Esophagus muscularis mucosa (tissue), 4 donors: Measurements from ENCODE around the gene PNPLA3. TPM values are rescaled to one million over a fixed set of nuclear protein-coding genes. Genes with fewer than 3 reads are reported as not detected.

Experiments
- DNase-seq: peaks from one replicate; pipeline ENCODE4 v3.0.0-alpha.2; 2017; ENCODE audit errors: extremely low spot score
- H3K27ac ChIP-seq, 4 donors: fragments of 200-600 bp; sonication (generic); replicated peaks in 1 of 4; 1 replicate in 3 of 4; 2 replicates in 1 of 4; pipeline ENCODE4 v1.5.1; 2016 to 2019; ENCODE audit warnings: mild to moderate bottlenecking in 1 of 4
- H3K27me3 ChIP-seq, 4 donors: fragments of 200-600 bp; sonication (generic); one replicate each; pipeline versions ENCODE4 v1.5.1 to v1.6.0; 2016 to 2019
- H3K36me3 ChIP-seq, 4 donors: fragments of 200-600 bp; sonication (generic); one replicate each; pipeline ENCODE4 v1.5.1; 2016 to 2019
- H3K4me1 ChIP-seq, 4 donors: fragments of 200-600 bp; sonication (generic); one replicate each; pipeline ENCODE4 v1.5.1; 2016 to 2019
- H3K4me3 ChIP-seq, 4 donors: fragments of 200-600 bp; sonication (generic); 1 replicate in 2 of 4; 2 replicates in 2 of 4; pipeline ENCODE4 v1.5.1; 2016 to 2019; ENCODE audit warnings: mild to moderate bottlenecking in 4 of 4, moderate library complexity in 1 of 4
- H3K9me3 ChIP-seq, 4 donors: fragments of 200-600 bp; sonication (generic); 1 replicate in 3 of 4; 2 replicates in 1 of 4; pipeline ENCODE4 v1.5.1; 2016 to 2019
- CTCF ChIP-seq, 3 experiments: fragments of 200-600 bp in 2 of 3; fragments of 450-650 bp in 1 of 3; sonication (generic) in 2 of 3; IDR thresholded peaks; one replicate each; pipeline ENCODE4 v1.5.1; 2017 to 2019; ENCODE audit warnings: antibody characterized with exemption in 3 of 3, mild to moderate bottlenecking in 2 of 3, moderate library complexity in 1 of 3
- EP300 ChIP-seq: sonication (generic); formaldehyde crosslinking; IDR thresholded peaks from one replicate; pipeline ENCODE4 v1.6.1; 2017; ENCODE audit warnings: antibody characterized with exemption
- POLR2A ChIP-seq: fragments of 450-650 bp; IDR thresholded peaks from one replicate; pipeline ENCODE4 v1.6.1; 2017; ENCODE audit warnings: antibody characterized with exemption, moderate library complexity, mild to moderate bottlenecking, low read depth
- POLR2AphosphoS5 ChIP-seq, 2 donors: sonication (generic); formaldehyde crosslinking; IDR thresholded peaks; one replicate each; pipeline ENCODE4 v1.6.1; 2017; ENCODE audit warnings: antibody characterized with exemption in 2 of 2
- WGBS: methylation state at CpG from one replicate; pipeline ENCODE4 v1.1.5; 2018; 5-methylcytosine and 5-hydroxymethylcytosine counted together
- intact Hi-C: fragments of 100-400 bp; cut with DNase I; formaldehyde crosslinking; loops from one replicate; pipeline ENCODE4 v1.15.1; 2023
- total RNA-seq, 4 donors: library from RNA; depleted of rRNA; stranded (reverse); fragments of >200 nt; gene quantifications; one replicate each; pipeline versions ENCODE4 v1.1.0 to v1.2.1, GENCODE V29; 2016

Gene PNPLA3
- total RNA-seq, 4 donors from 2014 or later = 0.39 TPM; not detected in 3

DNA sequence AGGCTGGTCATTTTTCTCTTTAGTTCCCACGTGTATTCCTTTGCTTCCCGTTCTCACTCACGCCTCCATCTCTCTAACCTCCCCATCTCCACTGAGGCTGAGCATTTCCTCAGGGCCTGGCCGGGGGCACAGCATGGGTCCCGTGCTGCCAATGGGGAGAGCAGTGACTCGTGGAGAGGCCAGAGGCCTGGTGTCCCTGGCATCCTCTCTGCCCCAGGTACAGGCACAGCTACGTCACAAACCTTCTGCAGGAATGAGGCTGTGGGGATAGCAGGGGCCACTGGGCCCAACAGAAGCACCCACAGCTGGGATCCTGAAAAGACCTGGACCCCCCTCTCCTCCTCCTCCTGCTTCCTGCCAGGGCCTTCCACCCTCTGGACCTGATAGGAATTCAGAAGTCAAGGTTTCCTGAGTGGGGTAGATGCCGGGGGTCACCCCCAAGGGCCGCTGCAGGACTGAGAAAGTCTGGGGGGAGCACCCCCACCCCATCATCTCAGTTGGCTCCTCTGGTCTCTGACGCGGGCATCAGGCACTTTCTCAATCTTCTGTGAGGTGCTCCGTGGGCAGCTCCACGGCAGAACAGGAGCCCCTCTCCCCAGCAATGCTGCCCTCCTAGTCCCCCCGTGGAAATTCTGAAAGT, 43.6 kb upstream of the PNPLA3 start:
- H3K4me1 ChIP-seq = no peaks in the 10 kb centered on the region
- H3K4me3 ChIP-seq = no peak overlapping the region
- intact Hi-C loops = no loop called here
- H3K27ac ChIP-seq = no peak overlapping the region
- H3K9me3 ChIP-seq = no peaks in the 10 kb centered on the region
- peaks cover 0 to 86% (median 0%) of the 10 kb centered on the region in 4 donors for H3K27me3 ChIP-seq
- DNase-seq = no peak
- 75% methylated on average over 13 of the region's 14 CpGs for WGBS
- no peaks in the 10 kb centered on the region for H3K36me3 ChIP-seq
- TF ChIP-seq CTCF (IDR thresholded peaks at IDR 0.05) = no peak
- TF ChIP-seq POLR2A = no peak
- TF ChIP-seq EP300 = no peak
- no peak for TF ChIP-seq POLR2AphosphoS5 (IDR thresholded peaks at IDR 0.05)

- H3K4me3 ChIP-seq = no peak overlapping the region
- no peaks in the 10 kb centered on the region for H3K9me3 ChIP-seq
- no peak overlapping the region for H3K27ac ChIP-seq
- 85% methylated on average over 12 of the region's 15 CpGs for WGBS
- no peak for DNase-seq
- H3K27me3 ChIP-seq = peaks cover 0 to 86% (median 0%) of the 10 kb centered on the region in 4 donors
- H3K36me3 ChIP-seq = no peaks in the 10 kb centered on the region
- TF ChIP-seq POLR2AphosphoS5 (IDR thresholded peaks at IDR 0.05) = no peak
- no peak for TF ChIP-seq EP300
- no peak for TF ChIP-seq CTCF (IDR thresholded peaks at IDR 0.05)
- TF ChIP-seq POLR2A = no peak
- intact Hi-C loops = no loop called here
- no peaks in the 10 kb centered on the region for H3K4me1 ChIP-seq
These were observed 43.0 kb upstream of the PNPLA3 start for GRCh38 chr22:43880541-43880991.

GRCh38 chr22:43881091-43882061, 42.2 kb upstream of the PNPLA3 start:
- no peak for TF ChIP-seq EP300
- no peak for TF ChIP-seq CTCF (IDR thresholded peaks at IDR 0.05)
- TF ChIP-seq POLR2A = no peak
- TF ChIP-seq POLR2AphosphoS5 (IDR thresholded peaks at IDR 0.05) = no peak
- WGBS = 72% methylated on average over 10 of the region's 19 CpGs
- intact Hi-C loops = no loop called here
- H3K27me3 ChIP-seq = peaks cover 0 to 84% (median 0%) of the 10 kb centered on the region in 4 donors
- DNase-seq = no peak
- no peaks in the 10 kb centered on the region for H3K36me3 ChIP-seq
- H3K9me3 ChIP-seq = no peaks in the 10 kb centered on the region
- H3K4me3 ChIP-seq = no peak overlapping the region
- no peaks in the 10 kb centered on the region for H3K4me1 ChIP-seq
- no peak overlapping the region for H3K27ac ChIP-seq

DNA sequence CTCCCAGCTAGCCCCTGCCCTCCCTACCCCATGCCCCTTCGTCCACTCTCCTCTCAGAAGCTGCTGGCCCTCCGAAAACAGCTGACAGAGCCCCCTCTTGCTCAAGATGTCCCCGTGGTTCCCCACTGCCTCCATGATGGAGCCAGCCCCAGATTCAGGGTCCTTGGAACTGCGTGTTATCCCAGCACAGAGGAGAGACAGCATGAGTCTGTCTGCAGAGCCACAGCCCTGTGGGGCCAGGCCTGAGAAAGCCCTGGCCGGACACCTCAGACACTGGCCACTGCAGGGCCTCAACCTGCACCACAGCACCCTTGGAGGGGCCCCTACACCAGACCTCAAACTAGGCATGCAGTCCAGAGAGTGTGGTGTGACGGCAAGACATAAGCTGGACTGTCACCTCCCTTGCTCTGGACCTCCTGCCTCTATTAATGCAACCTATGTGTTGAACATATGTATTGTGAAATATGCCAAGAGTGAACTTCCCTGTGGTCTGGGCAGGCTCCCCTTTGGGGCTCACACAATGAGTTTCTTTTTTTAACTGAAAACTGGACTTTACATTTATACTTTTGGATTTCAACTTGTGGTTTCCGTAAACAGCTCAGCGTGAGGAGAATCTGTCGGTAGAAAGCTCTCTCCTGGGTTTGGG, 41.4 kb upstream of the PNPLA3 start:
- no peak for TF ChIP-seq EP300
- no peak for TF ChIP-seq POLR2AphosphoS5 (IDR thresholded peaks at IDR 0.05)
- no peak for TF ChIP-seq CTCF (IDR thresholded peaks at IDR 0.05)
- no peak for TF ChIP-seq POLR2A
- Histone ChIP-seq H3K27me3 (peaks cover 0 to 83% (median 0%) of the 10 kb centered on the region in 4 donors), H3K4me3 (no peak overlapping the region), H3K4me1 (no peaks in the 10 kb centered on the region), H3K36me3 (no peaks in the 10 kb centered on the region), H3K27ac (no peak overlapping the region), H3K9me3 (no peaks in the 10 kb centered on the region)
- intact Hi-C loops = no loop called here
- 81% methylated on average over 9 of the region's 9 CpGs for WGBS
- DNase-seq = no peak
